Measurements from ENCODE around the gene DIP2C. TPM values are rescaled to one million over a fixed set of nuclear protein-coding genes. Genes with fewer than 3 reads are reported as not detected.

The DIP2C gene
- total RNA-seq, 2 donors from 2014 or later: 12.3 to 41.8 TPM

DNA sequence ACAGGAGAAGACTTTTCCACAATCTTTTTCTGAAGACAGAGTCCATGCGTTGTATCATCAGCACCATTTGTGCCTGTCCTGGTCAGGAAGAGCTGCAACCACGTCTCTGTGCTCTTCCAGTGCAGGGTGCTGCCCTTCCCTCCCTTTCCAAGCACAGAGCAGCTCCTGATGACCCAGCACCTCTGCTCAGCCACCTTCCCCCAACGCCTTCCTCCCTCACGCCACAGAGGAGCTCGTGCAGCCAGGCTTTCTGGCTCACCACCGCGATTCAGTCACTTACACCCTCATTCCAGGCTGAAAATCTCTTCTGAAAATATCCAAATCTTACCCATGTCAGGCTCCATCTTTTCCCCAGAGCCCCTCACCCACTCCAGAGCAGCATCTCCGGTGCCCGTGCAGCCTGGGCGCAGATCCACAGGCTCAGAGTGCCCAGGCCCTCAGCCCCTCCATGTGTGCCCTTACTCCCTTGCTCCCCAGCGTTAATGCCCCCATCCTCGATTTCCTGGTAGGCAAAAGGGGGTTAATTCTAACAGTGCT is 181.5 kb downstream of the DIP2C start:
- H3K4me1 ChIP-seq (replicated peaks): peaks cover 11% of the 10 kb centered on the region
- no peaks in the 10 kb centered on the region for H3K36me3 ChIP-seq
- no peaks in the 10 kb centered on the region for H3K27me3 ChIP-seq (replicated peaks; ENCODE audit: insufficient read depth)
- no peaks in the 10 kb centered on the region for H3K9me3 ChIP-seq
- no peak overlapping the region for H3K4me3 ChIP-seq
- intact Hi-C loops (cut with DNase I): no loop called here
- WGBS: 90% methylated on average over 12 of the region's 12 CpGs
- TF ChIP-seq CTCF (IDR thresholded peaks at IDR 0.05): no peak
- TF ChIP-seq POLR2A (IDR thresholded peaks at IDR 0.05): no peak
- TF ChIP-seq POLR2AphosphoS5 (IDR thresholded peaks at IDR 0.05): no peak
- H3K27ac ChIP-seq: no peak overlapping the region
- no peak for DNase-seq (ENCODE audit: low spot score)

- intact Hi-C loops (cut with DNase I): no loop called here
These were observed 182.1 kb downstream of the DIP2C start for GRCh38 chr10:507355-507699.

DNA sequence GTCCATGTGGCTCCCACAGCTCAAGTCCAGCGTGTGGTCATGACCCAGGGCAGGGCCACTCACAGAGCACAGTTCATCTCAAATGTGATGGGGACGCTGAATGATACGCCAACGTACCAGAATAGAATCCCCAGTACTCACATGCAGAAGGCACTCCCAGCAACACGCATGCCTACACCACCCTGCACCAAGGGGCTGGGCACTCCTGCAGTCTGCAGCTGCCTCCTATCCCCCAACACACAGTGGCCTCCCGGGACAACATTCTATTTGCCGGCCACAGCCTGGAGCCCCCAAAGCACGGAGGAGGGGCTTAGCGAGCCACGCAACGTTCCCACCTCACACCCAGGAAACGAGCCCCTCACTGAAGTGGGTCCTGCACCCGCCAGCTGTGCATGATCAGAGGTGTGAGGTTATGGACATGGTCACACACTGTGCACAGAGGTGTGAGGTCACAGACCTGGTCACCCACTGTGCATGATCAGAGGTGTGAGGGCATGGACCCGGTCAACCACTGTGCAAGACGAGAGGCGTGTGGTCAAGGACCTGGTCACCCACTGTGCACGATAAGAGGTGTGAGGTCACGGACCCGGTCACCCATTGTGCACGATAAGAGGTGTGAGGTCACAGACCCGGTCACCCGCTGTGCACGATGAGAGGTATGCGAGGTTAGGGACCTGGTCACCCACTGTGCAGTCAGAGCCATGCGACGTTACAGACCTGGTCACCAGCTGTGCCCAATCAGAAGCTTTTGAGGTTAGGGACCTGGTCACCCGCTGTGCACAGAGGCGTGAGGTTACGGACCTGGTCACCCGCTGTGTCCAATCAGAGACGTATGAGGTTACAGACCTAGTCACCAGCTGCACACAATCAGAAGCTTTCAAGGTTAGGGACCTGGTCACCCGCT is 182.8 kb downstream of the DIP2C start:
- H3K27me3 ChIP-seq (replicated peaks; ENCODE audit: insufficient read depth): no peaks in the 10 kb centered on the region
- H3K4me3 ChIP-seq: no peak overlapping the region
- H3K36me3 ChIP-seq: no peaks in the 10 kb centered on the region
- intact Hi-C loops (cut with DNase I): no loop called here
- no peak for DNase-seq (ENCODE audit: low spot score)
- no peak overlapping the region for H3K27ac ChIP-seq
- TF ChIP-seq POLR2AphosphoS5 (IDR thresholded peaks at IDR 0.05) (no peak), POLR2A (IDR thresholded peaks at IDR 0.05) (no peak), CTCF (IDR thresholded peaks at IDR 0.05) (no peak)
- peaks cover 11% of the 10 kb centered on the region for H3K4me1 ChIP-seq (replicated peaks)
- WGBS: 90% methylated on average over 32 of the region's 32 CpGs
- H3K9me3 ChIP-seq: no peaks in the 10 kb centered on the region

More at GRCh38 chr10:507355-507699, 182.1 kb downstream of the DIP2C start:
- Histone ChIP-seq H3K4me3 (no peak overlapping the region), H3K9me3 (no peaks in the 10 kb centered on the region), H3K27me3 (replicated peaks; ENCODE audit: insufficient read depth) (no peaks in the 10 kb centered on the region), H3K36me3 (no peaks in the 10 kb centered on the region), H3K27ac (no peak overlapping the region), H3K4me1 (replicated peaks) (peaks cover 11% of the 10 kb centered on the region)
- no peak for TF ChIP-seq POLR2AphosphoS5 (IDR thresholded peaks at IDR 0.05)
- TF ChIP-seq CTCF (IDR thresholded peaks at IDR 0.05): no peak
- no peak for TF ChIP-seq POLR2A (IDR thresholded peaks at IDR 0.05)
- WGBS: 92% methylated on average over 16 of the region's 16 CpGs
- DNase-seq (ENCODE audit: low spot score): no peak

GRCh38 chr10:505419-505818 is 184.0 kb downstream of the DIP2C start:
- Histone ChIP-seq H3K4me1 (replicated peaks) (peaks cover 5% of the 10 kb centered on the region), H3K4me3 (no peak overlapping the region), H3K36me3 (no peaks in the 10 kb centered on the region), H3K27me3 (replicated peaks; ENCODE audit: insufficient read depth) (no peaks in the 10 kb centered on the region), H3K9me3 (no peaks in the 10 kb centered on the region), H3K27ac (no peak overlapping the region)
- intact Hi-C loops (cut with DNase I): no loop called here
- no peak for DNase-seq (ENCODE audit: low spot score)
- no peak for TF ChIP-seq CTCF (IDR thresholded peaks at IDR 0.05)
- TF ChIP-seq POLR2A (IDR thresholded peaks at IDR 0.05): no peak
- TF ChIP-seq POLR2AphosphoS5 (IDR thresholded peaks at IDR 0.05): no peak
- WGBS: 77% methylated on average over 2 of the region's 3 CpGs

DNA sequence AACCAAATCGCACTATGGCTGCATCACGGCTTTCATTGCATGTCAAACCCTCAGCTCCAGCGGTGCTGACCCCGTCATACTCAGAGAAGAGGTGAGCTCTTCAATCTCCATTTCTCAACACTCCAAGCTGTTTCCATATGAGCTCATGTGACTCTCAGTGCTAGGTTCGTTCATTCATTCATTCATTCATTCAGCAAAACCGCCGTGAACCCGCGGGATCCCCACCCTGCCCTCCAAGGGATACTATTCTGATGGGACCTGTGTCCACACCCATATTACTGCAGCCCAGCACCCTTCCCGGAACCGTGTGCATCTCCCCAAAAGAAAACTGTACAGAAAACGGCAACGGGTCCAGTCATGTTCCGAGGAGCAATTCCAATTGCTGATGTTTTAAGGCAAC is 184.7 kb downstream of the DIP2C start:
- Histone ChIP-seq H3K4me1 (replicated peaks) (no peaks in the 10 kb centered on the region), H3K27ac (no peak overlapping the region), H3K36me3 (no peaks in the 10 kb centered on the region), H3K27me3 (replicated peaks; ENCODE audit: insufficient read depth) (no peaks in the 10 kb centered on the region), H3K9me3 (no peaks in the 10 kb centered on the region), H3K4me3 (no peak overlapping the region)
- DNase-seq (ENCODE audit: low spot score): no peak
- 94% methylated on average over 14 of the region's 14 CpGs for WGBS
- no peak for TF ChIP-seq POLR2A (IDR thresholded peaks at IDR 0.05)
- TF ChIP-seq POLR2AphosphoS5 (IDR thresholded peaks at IDR 0.05): no peak
- TF ChIP-seq CTCF (IDR thresholded peaks at IDR 0.05): no peak
- intact Hi-C loops (cut with DNase I): no loop called here

All from prostate gland (tissue), 2 donors.